GM21360 (cell line): ENCODE results near the gene FKBP15.

Experiments used
- ATAC-seq: cut with Tn5 transposase; IDR thresholded peaks from one replicate; pipeline ENCODE4 v1.9.1; 2021; ENCODE audit warnings: mild to moderate bottlenecking, moderate library complexity; ENCODE audit not compliant: unreplicated experiment

FKBP15 gene

GRCh38 chr9:113183956-113184488, 37.1 kb downstream of the FKBP15 start:
- ATAC-seq, result no peak

DNA sequence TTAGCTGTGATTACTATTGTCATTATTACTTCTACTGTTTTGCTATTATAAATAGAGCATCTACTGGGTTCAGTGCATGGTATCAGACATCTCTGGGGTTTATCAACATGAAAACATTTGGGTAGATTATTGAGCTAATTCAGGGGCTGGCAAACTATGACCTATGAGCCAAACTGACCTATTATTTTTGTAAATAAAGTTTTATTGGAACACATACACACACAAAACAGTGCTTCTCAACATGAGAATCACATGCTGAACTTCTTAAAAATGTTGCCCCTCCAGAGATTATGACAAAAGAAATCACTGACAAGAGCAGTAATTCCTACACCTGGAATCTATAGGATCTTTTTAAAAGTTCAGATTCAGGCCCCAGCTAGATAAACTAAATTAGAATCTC, 39.9 kb downstream of the FKBP15 start:
- no peak for ATAC-seq

GRCh38 chr9:113179839-113180238, 41.2 kb downstream of the FKBP15 start:
- peak; percentile 57 for ATAC-seq

DNA sequence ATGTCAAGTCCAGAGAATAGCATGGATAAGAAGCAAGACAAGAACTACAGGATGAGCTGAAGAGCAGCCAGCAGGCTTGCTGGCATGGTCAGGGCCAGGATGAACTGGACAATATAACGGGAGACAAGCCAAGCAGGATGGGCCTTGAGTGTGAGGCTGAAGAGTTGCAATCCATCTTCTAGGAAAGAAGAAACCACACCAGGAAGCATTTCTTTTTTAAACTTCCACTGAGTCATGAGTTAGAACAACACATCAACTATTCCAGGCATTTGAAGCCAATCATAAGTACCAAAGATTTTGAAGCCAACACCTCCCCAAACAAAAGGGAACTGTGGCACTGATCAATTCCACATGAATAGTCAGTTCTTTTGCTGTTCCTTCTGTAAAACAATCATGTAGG, 43.0 kb downstream of the FKBP15 start:
- no peak for ATAC-seq

GRCh38 chr9:113177251-113177650, 43.8 kb downstream of the FKBP15 start:
- no peak for ATAC-seq

DNA sequence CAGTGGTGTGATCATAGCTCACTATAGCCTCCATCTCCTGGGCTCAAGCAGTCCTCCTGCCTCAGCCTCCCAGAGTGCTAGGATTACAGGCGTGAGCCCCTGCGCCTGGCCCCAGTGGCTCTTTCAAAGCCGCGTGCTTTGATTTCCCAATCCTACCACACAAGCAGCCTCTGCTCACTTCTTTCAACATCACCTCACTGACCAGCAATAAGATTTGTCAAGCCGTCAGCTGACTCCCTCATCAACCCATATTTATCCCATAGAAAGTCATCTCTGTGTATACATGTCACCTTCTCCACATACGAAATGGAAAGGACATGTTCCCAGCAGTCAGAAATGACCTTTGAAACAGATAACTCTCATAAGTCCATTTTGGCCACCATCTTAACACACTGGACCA, 44.3 kb downstream of the FKBP15 start:
- ATAC-seq, result no peak

GRCh38 chr9:113173341-113173740, 47.7 kb downstream of the FKBP15 start:
- no peak for ATAC-seq

GRCh38 chr9:113168809-113169208, 52.3 kb downstream of the FKBP15 start:
- no peak for ATAC-seq

GRCh38 chr9:113166039-113166438, 55.0 kb downstream of the FKBP15 start:
- no peak for ATAC-seq

DNA sequence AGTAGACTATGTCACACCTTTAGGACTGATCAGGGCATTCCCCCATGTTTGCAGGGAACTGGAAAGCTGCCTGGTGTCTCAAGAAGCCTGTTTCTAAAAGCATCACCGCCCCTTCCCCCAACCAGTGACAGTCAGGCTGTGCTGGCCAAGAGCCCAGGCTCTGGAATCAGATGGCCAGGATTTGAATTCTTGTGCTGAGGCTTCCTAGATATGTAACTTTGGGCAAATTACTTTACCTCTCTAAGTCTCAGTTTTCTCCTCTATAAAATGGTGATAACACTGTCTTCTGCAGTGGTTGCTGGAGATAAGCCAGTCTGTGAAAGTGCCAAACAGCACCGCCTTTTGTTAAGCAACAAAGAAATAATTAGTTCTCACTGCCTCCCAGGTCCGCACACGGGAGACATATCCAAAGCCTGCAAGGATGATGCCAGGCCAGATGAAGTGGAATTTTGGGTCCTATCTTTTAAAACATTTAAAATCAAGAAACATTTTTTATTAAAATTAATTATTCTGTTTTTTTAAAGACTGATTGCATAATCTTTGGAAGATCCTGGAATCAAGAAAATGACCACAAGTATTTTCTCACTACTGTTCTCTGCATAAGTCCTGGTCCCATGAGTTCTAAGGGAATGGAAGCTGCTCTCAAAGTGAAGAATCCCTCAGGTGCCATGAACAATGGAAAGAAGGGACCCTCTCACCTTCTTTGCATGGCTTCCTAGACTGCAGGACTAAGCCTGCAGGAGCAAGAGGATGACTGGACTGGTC, 56.4 kb downstream of the FKBP15 start:
- no peak for ATAC-seq

DNA sequence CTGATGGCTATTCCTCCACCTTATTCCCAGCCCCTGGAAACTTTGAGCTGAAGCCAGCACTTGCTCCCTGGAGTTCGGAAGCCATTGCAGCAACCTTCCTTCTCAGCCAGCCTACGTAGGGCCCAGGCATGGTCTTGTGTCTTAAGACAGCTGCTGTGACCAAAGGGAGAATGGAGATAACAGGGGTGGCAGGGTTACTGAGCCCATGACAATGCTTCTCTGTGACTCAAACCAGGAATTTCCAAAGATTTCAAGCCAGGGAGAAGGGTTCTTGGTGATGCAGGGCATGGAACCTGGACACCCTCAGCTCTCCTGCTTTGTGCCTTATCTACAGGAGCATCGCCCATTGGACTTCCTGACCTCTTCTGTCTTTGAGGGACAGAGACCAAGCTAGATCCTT, 58.1 kb downstream of the FKBP15 start:
- ATAC-seq, result no peak

DNA sequence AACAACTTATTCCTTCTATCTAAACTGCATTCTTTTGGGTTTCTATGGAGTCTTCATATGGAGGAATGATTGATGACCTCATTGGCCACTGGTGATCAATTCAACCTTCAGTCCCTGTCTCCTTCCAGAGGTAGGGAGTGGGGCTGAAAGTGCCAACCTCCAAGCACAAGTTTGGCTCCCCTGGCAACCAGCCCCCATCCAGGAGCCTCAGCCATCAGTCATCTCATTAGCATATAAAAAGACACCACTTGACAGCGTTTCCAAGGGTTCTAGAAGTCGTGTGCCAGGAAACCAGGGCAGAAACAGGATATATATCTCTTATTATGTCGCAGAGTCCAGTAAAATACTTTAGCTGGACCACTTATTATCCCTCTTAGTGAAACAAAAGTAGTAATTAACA, 60.5 kb downstream of the FKBP15 start:
- ATAC-seq, result no peak

DNA sequence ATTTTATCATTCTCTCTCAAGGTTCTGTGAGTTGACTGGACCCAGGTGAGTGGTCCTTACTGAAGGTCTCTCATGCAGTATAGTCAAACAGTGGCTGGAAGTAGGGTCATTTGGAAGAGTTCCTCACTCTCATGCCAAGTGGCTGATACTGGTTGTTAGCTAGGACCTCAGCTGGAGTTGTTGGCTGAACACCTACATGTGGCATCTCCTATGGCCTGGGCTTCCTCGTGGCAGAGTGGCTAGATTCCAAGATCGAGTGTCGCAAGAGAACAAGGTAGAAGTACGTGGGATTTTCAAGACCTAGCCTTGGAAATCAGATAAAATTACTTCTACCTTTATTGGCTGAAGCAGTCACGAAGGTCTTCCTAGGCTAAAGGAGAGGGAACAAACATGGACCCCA, 62.6 kb downstream of the FKBP15 start:
- no peak for ATAC-seq

- ATAC-seq, result no peak
Measured at GRCh38 chr9:113156880-113157279, 64.2 kb downstream of the FKBP15 start.

- no peak for ATAC-seq
Measured at GRCh38 chr9:113155911-113156588, 65.0 kb downstream of the FKBP15 start.

- no peak for ATAC-seq
Measured at GRCh38 chr9:113154946-113155345, 66.1 kb downstream of the FKBP15 start.

DNA sequence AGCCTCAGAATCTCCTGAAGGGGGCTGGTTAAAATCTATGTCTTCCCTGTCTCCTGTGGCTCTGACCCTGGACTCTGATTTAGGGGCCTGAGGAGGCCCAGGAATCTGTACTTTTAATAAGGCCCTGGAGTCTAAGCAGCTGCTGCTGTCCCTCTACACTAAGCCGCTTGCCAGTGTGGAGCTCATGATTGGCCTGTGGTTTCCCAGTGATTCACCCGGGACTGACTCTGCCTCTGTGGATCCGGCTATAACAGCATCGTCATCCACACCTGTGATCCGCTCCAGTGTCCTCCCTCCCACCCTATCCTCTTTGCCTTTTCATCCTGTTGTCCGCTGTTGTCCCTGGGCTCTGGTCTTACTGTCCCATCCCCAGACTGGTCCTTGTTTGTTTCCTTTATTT, 66.6 kb downstream of the FKBP15 start:
- no peak for ATAC-seq

- ATAC-seq, result no peak
Measured at GRCh38 chr9:113153599-113153998, 67.5 kb downstream of the FKBP15 start.

DNA sequence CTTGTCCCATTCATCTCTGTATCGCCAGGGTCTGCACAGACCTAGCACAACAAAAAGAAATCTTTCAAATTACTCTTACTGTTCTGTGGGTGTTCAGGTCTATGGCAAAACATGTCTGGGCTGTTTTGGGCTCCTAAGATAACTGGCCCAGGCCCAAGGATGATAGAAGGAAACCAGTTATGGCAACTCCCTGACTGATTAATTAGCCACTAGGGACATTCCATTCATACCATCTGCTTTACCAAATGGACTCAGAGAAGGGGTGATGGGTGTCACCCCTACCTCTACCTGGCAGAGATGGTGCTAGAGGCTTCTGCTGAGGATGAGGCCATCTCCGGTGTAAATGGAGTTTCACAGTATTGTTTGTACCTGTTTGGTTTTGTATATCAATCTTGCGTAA, 68.4 kb downstream of the FKBP15 start:
- no peak for ATAC-seq

GRCh38 chr9:113151696-113152630, 69.1 kb downstream of the FKBP15 start:
- no peak for ATAC-seq
